GM18507 (cell line): ENCODE measurements around the gene ENO2.

ENCODE experiments used
- DNase-seq: peaks from one replicate; pipeline ENCODE4 v3.0.0; 2011; ENCODE audit warnings: low read depth; ENCODE audit not compliant: insufficient read length; ENCODE audit errors: extremely low spot score
- FAIRE-seq: peaks from 2 replicates; lab custom pipeline; 2011; peaks lifted over from hg19 to GRCh38; lab: Jason Lieb, UNC

Gene ENO2

GRCh38 chr12:6967651-6968100, 53.3 kb downstream of the ENO2 start:
- DNase-seq (no peak), FAIRE-seq (no peak)

- FAIRE-seq (no peak), DNase-seq (no peak)
Measured at GRCh38 chr12:6968426-6968825, 54.0 kb downstream of the ENO2 start.

- no peak for DNase-seq
Measured at GRCh38 chr12:6970096-6970527, 55.7 kb downstream of the ENO2 start.

More at GRCh38 chr12:6970096-6970527, 55.7 kb downstream of the ENO2 start:
- FAIRE-seq = no peak
